Measurements from ENCODE around the gene LARP1.
"Not testable (repeated sequence)": the region's sequence is repeated elsewhere in the genome, so short reads cannot be mapped to it uniquely, and the experiment has no call there.

LARP1 gene

GRCh38 chr5:154736372-154736771 is 18.8 kb upstream of the LARP1 start:
- not testable (repeated sequence) for DNase-seq

GRCh38 chr5:154737667-154738320 is 17.4 kb upstream of the LARP1 start:
- DNase-seq = no peak

DNA sequence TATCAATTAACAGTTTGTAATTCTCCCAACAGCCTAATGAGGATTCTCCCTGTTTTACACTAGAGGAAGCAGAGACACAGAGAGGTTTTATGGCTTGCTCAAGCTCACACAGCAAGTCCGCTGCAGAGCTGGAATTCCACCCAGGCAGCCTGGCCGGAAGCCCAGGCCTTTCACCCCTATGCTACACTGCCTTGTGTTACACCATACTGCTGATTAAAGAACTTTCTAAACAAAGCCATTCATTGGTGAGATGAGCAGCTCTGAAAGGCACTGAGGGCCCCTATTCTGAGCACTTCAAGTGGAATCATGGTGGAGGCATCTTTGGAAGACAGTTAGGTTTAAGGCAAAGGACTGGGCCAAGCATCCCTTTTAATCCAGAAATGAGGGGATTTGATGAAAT is 14.7 kb upstream of the LARP1 start:
- DNase-seq = no peak

- DNase-seq = no peak
Observed at GRCh38 chr5:154740957-154741356, 14.2 kb upstream of the LARP1 start.

DNA sequence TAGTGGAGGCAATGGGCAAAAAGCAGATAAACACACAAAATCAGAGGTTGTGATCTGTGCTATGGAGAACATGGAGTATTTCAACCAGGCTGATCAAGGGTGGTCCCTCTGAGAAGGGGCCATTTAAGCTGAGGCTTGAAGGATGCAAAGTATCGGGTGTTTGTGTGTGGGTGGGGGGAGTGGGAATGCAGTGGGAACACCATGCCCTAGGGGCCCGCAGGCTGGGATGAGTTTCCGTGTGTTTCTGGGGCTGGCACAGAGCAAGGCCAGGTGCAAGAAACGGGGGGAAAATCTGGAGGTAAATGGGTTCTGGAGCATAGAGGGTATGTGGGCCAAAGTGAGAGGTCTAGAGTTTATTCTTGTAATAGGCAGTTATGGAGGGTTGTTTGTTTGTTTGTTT is 13.8 kb upstream of the LARP1 start:
- DNase-seq = no peak

- DNase-seq = no peak
Observed at GRCh38 chr5:154743812-154744211, 11.4 kb upstream of the LARP1 start.

DNA sequence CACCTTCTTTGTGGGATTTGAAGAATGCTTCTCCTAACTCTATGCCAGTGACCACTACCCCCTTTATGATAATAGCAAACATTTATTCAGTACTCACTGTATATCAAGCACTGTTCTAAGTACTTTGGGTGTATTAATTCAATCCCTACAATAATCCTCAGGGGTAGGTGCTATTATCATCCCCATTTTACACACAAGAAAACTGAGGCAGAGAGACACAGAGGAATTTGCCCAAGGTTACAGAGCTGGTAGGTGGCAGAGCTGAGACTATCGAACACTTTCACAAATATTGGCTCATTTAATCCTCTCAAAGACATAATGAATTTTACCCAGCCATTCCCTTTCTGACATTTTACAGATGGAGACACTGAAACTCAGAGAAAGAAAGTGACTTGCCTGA is 9.8 kb upstream of the LARP1 start:
- no peak for DNase-seq

DNA sequence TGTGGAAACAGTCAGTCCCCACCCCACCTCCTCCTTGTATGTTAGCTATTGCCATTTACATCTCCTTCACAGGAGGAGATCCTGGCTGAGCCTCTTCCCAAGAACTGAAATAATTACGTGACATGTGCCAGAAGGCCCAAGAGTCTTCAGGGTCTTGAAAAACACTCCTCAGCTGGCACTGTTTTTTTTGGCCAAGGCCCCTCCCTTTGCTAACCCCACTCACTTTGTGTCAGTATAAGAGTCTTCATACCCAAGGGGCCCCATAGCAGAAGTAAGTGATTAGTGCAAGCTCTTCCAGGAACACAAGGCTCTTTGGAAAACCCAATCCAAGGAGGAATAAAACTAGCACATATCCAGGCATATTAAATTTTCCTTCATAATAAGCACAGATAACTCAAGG is 5.7 kb upstream of the LARP1 start:
- DNase-seq = no peak

DNA sequence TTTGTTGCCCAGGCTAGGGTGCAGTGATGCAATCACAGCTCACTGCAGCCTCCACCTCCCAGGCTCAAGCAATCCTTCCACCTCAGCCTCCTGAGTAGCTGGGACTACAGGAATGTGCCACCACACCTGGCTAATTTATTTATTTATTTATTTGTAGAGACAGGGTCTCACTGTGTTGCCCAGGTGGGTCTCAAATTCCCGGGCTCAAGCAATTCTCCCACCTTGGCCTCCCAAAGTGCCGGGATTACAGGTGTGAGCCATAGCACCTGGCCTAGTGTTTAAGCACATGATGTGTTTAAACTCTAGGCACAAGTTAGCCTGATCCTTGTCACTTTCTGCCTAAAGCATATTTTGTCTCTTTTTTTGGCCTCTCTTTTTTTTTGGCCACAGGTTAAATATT is 4.5 kb upstream of the LARP1 start:
- DNase-seq = not testable (repeated sequence)

DNA sequence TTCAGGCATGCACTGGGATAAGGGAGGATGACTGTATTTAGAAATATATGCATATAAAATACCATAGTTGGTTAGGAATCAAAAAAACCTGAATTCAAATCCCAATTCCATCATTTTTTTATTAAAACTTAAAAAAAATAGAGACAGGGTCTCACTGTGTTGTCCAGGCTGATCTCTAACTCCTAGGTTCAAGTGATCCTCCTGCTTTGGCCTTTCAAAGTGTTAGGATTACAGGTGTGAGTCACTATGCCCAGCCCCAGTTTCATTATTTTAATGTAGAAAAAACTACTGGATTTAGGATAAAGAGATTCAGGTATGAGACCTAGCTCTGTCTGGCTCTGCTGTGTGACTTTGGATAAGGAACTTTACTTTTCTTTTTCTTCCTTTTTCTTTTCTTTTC is 3.3 kb upstream of the LARP1 start:
- DNase-seq = no peak

DNA sequence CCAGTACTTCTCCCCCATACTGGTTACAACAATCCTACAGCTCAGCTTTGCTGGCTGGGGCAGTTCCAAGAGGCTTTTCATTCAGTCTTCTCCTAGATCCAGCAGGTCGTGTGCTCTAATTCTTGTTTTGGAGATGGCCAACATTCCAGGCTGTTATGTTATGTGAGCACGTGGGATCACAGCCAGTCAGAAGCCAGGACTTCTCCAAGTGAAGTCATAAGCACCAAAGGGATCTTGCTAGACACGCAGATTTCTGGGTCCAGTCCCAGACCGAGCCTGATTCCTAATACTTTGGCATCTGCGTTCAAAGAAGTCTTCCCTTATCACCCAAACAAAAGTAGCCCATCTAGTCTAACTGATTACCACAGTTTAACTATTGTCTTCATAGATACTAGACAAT is 1.4 kb upstream of the LARP1 start:
- DNase-seq = no peak

- peak; percentile 94 for DNase-seq
Observed at GRCh38 chr5:154754460-154755360, 467 bp upstream of the LARP1 start.

GRCh38 chr5:154756009-154756867 is 1.1 kb downstream of the LARP1 start:
- peak; percentile 28 for DNase-seq

- DNase-seq = no peak
Observed at GRCh38 chr5:154756868-154757813, 2.0 kb downstream of the LARP1 start.

GRCh38 chr5:154757814-154758406 is 2.7 kb downstream of the LARP1 start:
- no peak for DNase-seq

- no peak for DNase-seq
Observed at GRCh38 chr5:154758493-154758892, 3.3 kb downstream of the LARP1 start.

DNA sequence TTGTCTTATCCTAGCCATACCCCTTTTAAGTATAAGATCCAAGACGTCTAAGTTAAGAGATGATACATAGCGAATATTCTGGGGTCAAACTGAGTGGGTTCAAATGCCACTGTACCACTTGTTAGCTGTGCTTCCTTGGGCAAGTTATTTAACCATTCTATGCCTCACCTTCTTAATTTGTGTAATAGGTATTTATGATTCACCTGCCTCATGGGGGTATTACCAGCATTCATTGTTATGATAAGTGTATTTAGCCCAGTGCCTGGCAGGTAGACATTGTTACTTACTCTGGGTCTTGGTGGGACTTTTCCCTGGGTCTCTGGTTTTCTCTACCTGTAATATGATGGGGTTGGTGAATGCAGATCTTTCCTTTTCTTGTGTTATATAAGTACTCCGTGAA is 3.8 kb downstream of the LARP1 start:
- DNase-seq = no peak

DNA sequence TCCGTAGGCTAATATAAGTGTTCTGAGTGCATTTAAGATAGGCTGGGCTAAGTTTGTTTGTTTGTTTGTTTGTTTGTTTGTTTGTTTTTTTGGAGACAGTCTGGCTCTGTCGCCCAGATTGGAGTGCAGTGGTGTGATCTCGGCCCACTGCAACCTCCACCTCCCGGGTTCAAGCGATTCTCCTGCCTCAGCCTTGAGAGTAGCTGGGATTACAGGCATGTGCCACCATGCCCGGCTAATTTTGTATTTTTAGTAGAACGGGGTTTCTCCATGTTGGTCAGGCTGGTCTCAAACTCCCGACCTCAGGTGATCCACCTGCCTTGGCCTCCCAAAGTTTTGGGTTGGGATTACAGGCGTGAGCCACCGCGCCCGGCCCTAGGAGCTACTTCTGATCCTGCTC is 4.7 kb downstream of the LARP1 start:
- not testable (repeated sequence) for DNase-seq

GRCh38 chr5:154761046-154761736 is 6.0 kb downstream of the LARP1 start:
- DNase-seq = no peak

- no peak for DNase-seq
Observed at GRCh38 chr5:154762261-154762660, 7.1 kb downstream of the LARP1 start.

DNA sequence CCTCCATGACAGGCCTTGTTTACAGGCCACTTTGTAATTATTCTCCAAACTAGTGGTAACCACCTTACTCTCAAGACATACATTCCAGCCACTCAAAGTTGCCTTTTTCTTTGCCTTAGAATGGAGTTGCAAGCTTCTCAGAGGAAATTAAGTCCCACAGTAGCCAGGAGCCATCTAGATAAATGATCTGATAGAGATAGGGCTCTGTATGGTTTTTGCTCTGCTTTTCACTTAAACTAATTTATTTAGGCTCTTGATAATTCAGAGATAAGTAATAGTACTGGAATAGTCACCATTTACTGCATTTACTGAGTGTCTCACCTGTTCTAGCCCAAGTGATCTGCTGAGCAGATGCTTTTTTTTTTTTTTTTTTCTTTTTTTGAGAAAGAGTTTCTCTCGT is 7.5 kb downstream of the LARP1 start:
- no peak for DNase-seq
